HTERT RPE-1 (cell line): ENCODE measurements around the gene ZNF888.
"Not testable (repeated sequence)": the region's sequence is repeated elsewhere in the genome, so short reads cannot be mapped to it uniquely, and the experiment has no call there.

Source experiments
- in situ Hi-C: fragments of 300-500 bp; cut with MboI; formaldehyde crosslinking; loops from 4 replicates; pipeline ENCODE4 v1.14.3; 2020; ENCODE audit warnings: low sequenced_read_pairs

ZNF888 gene

DNA sequence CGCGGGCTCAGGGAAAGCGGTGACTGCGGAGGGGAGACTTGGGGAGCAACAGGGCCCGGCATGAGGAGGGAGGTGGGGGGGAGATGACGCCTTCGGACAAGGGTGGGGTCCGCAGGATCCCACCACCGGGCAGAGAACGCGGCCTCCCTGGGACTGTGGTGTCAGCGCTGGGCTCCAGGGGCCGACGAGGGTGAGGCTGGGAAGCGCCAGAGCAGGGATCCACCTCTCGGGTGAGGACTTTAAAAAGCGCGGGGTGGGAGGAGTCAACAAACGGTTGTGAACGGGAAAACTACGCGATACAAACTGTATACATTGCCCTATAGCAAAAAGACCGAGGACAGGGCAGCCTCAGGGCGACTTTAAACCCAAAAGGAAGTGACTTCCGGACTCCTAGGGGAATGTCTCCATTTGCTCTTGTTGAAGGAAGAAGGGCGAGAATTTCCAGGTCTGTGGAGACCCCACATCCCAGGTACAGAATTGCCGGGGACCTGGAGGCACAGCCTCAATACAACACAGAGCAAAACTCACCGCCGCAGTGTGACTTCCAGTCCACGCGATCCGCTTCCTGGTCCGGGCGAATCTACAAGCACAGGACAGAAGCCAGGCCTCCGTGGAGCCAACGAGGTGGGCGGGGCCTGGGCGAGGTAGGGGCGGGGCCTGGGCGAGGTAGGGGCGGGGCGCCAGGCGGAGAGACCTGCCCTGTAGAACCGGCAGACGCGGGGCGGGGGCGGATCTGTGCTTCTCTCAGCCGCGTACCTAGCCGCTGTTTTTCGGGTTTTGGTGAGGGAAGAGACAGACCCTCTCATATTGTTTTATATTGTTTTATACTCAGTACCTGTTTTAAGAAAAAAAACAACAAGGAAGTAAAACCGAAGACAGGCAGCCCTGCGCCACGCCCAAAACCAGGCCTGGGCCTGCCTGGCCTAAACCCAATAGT is at the start of gene ZNF888:
Gene ZNF888 (minus strand): TSS at position 588 of the 937 bp plus-strand sequence. CDS start 5,555 bp downstream, outside the sequence.
- in situ Hi-C loops, result no loop called here

DNA sequence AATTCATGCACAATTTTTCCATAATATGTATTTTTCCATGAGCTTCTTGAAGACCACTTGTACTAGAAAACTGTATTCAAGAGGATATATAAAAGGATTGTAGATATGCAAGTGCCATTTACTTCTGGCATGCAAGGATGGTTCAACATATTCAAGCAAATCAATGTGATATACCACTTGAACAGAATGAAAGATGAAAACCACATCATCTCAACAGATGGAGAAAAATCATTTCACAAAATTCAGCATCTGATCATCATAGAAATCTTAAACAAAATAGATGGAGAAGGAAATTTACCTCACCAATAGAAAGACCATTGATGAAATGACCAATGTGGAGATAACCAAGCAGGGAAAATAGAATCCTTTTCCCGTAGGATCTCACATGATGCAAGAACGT is 44.5 kb upstream of the ZNF888 start:
- in situ Hi-C loops, result no loop called here

DNA sequence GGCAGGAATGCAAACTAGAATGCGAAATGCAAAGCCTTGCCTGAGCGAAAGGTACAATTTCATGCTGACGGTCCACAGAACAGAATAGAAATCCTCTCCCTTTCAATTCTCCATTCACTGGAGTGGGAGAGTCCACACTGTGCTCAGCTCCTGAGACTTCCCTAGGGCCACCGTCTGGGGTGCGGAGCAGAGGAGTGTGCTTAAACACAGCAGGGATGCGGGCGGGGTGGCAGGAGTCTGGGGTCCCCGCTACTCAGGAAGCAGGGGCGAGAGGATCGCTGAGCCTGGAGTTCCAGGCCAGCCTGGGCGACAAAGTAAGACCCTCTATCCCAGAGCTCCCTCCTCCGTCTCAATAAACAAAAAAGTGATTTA is 40.0 kb upstream of the ZNF888 start:
- in situ Hi-C loops, result no loop called here

DNA sequence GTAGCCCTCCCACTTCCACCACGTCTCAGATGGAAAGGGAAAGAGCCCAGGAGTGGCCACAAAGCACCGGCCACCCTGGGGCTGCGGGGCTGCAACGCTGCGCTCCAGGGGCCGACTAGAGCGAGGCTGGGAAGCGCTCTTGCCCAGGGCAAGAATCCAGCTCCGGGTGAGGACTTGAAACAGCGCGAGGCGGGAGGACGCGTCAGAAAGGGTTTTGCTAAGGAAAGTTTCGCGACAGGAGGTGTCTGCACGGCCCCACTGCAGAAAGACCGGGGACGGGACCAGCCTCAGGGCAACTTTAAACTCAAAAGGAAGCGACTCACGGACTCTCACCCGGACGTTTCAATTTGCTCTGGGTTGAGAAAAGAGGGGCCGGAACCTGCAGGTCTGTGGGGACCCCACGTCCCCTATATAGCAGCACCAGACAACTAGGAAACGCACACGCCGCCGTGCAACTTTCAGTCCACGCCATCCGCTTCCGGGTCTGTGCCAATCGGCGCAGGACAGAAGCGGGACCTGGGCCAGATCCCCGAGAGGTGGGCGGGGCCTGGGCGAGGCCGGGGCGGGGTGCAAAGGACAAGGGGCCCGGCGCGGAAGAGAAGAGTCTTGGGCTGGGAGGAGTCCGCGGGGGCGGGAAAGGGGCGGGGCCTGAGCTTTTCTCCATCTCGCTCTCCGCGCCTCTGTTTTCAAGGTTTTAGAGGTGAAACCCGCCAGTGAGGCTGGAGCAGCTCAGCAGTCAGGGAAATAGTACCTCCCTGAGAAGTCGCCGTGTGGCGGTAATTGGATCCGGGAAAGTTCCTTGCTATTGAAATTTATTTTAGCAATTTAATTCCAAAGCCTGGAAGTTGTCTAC is 39.4 kb upstream of the ZNF888 start, which contains the start of gene ZNF816:
Gene ZNF816 (minus strand): TSS at position 488 of the 853 bp plus-strand sequence. CDS start 6,792 bp downstream, outside the sequence.
- in situ Hi-C loops, result no loop called here

DNA sequence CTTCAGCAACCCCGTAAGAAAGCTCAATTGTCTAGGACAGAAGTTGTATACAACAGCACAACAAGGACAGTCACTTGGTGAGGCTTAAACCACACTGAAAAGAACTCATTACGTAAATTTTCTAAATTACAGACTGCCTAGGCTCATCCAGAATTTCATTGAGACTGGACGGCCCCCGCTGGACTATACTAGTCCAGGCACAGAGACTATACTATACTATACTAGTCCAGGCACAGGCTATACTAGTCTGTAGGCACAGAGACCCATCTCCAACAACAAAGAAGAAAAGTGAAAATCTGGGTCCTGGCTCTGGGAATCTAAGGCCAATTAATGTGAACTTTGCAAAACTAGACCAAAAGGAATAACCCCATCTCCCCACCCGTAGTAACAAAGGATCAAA is 38.8 kb upstream of the ZNF888 start:
- in situ Hi-C loops, result no loop called here

DNA sequence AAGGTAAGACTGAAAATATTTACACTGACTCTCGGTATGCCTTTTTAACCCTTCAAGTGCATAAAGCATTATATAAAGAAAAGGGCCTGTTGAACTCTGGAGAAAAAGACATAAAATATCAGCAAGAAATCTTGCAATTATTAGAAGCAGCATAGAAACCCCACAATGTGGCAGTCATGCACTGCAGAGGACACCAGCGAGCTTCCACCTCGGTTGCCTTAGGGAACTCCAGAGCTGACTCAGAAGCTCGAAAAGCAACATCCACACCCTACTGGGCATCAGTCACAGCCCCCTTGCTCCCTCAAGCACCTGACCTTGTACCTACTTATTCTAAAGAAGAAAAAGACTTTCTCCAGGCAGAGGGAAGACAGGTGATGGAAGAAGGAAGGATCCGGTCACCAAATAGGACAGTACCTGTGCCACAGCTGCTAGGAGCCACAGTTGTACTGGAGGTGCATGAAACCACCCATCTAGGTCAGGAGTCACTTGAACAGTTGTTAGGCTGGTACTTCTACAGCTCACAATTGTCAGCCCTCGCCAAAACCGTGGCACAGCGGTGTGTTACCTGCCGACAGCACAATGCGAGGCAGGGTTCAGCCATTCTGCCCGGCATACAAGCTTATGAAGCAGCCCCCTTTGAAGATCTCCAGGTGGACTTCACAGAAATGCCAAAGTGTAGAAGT is 36.5 kb upstream of the ZNF888 start:
- in situ Hi-C loops, result no loop called here

DNA sequence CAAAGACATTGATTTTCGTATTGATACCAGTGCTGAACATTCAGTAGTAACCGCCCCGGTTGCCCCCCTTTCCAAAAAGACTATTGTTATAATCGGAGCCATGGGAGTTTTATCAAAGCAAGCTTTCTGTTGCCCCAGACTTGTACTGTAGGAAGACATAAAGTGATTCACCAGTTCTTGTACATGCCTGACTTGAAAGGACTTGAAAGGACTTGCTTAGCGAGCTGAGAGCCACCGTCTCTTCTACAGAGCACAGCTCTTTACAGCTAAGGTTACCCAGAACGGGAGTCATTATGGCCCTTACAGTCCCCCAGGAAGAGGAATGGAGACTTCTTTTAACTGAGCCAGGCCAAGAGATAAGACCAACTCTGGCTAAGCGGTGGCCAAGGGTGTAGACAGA is 34.4 kb upstream of the ZNF888 start:
- in situ Hi-C loops, result no loop called here

DNA sequence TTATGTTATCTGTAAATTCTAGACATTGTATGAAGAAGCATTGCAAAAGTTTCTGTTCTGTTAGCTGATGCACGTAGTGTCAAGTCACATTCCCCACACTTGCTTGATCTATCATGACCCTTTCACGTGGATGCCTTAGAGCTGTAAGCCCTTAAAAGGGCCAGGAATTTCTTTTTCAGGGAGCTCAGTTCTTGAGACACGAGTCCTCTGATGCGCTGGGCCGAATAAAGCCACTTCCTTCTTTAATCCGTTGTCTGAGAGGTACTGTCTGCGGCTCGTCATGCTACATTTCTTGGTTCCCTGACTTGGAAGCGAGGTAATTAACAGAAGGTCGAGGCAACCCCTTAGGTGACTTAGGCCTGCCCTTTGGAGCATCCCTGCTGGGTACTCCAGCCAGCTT is 33.7 kb upstream of the ZNF888 start:
- in situ Hi-C loops, result no loop called here

DNA sequence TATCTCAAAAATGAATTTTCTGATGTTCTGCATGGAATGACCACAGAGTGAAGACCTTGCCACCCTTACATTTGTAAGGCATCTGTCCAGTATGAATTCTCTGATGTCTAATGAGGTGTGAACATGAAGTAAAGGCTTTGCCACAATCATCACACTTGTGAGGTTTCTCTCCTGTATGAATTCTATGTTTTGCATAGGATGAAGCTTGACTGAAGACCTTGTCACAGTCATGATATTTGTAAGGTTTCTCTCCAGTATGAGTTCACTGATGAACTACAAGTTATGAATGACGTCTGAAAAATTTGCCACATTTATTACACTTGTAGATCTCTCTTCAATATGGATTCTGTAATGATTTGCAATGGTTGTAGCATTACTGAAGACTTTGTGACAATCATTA is 26.2 kb upstream of the ZNF888 start:
- in situ Hi-C loops, result no loop called here

DNA sequence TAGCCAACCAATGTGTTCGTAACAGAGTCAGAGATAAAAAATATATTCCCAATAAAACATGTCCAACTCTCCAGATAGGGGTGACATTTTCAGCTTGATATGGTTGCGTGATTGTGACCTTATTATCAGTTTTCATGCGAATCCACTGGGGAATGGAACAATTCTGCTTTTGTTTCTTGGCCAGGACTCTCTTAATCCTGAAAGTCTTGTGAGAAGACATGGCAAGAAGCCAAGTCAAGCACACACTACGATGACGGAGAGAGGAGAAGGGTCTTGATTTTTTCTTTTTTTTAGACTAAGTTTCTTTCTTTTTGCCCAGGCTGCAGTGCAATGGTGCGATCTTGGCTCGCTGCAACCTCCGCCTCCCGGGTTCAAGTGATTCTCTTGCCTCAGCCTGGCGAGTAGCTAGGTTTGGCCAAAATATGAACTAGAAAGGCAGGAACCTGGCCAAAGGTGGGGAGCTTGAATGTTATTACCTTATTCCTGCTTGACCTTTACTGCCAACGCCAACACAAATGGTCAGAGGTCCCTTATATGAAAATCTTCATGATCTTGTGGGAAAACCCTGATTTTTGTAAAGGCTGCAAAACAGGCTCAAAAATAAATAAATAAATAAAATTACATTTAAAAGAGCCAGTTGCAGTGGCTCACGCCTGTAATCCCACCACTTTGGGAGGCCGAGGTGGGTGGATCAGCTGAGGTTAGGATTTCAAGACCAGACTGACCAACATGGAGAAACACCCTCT is 25.0 kb upstream of the ZNF888 start:
- in situ Hi-C loops, result no loop called here

DNA sequence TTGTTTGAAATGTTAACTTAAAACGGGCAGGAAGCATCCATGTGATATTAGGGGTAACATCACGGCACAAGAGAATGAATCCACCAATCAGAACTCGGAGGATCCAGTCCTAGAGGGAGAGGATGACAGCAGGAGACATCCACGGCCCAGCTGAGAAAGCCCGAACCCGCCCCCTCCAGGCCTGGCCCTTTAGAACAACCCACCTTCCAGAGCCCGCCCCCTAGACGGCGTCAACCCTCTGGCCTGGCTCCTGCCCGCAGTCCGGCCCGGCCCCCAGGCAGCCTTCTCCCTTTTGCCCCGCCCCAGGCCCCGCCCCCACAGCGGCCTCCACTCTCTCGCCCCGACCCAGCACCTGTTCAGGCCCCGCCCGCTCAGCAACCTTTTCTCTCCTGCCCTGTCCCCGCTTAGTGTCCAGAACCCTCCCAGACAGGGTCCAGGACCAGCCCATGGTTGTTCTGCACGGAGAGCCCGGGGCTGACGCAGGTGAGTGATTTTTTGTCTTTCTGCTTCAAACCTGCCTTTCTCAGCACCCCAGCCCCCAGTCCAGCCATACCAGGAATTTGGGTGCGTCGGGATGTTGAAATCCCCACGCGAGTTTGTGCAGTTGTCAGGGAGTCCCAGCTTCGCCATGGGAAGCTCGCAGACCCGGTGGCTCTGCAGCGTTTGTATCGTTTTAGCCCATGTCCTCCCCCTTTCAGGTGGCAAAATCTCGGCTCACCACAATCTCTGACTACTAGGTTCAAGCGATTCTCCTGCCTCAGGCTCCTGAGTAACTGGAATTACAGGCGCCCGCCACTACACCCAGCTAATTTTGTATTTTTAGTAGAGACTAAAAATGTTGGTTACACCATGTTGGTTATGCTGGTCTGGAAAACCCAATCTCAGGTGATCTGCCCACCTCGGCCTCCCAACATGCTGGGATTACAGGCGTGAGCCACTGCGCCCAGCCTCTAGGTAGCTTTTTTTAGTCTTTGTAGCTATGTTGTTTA is 23.4 kb upstream of the ZNF888 start:
- in situ Hi-C loops, result no loop called here

DNA sequence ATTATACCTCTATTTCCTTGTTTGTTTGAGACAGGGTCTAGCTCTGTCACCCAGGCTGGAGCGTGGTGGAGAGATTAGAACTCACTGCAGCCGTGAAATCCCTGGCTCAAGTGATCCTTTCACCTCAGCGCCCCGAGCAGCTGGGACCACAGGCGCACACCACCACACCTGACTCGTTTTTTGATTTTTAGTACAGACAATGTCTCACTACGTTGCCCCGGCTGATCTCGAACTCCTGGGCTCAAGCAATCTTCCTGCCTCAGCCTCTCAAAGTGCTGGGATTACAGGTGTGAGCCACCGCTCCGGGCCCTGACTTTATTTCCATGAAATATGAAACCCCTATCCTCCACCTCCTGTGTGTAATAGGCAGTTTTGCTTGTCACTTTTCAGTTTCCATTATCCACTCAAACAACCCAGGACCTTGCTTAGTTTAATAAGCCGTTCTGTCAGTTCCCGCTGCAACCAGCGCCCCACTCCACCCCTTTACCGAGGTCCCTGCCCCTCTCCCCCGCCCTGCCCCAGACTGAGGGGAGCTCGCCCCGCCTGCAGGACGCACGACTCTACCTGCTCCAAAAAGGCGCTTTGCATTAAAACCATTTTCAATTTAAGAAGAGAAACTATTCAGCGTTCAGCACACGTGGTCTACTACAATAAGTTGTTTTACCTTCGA is 22.6 kb upstream of the ZNF888 start:
- in situ Hi-C loops, result no loop called here

DNA sequence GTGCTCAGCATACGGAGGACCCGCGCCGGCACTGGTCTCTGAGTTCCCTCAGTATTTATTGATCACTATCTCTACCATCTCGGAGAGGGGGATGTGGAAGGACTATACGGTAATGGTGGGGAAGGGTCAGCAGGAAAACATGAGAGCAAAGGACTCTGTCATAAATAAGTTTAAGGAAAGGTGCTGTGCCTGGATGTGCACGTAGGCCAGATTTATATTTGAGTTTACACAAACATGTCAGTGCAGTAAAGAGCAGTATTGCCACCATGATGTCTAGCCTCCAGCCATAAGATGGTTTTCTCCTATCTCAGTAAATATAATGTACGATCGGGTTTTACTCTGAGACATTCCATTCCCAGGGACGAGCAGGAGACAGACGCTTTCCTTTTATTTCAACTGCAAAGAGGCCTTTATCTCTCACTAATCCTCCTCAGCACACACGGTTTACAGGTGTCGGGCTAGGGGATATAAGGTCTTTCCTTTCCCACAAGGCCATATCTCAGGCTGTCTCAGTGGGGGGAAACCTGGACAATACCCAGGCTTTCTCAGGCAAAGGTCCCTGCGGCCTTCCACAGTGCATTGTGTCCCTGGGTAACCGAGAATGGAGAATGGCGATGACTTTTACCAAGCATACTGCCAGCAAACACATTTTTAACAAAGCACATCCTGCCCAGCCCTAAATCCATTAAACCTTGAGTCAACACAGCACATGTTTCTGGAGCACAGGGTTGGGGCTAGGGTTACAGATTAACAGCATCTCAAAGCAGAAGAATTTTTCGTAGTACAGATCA is 21.7 kb upstream of the ZNF888 start:
- in situ Hi-C loops, result not testable (repeated sequence)

DNA sequence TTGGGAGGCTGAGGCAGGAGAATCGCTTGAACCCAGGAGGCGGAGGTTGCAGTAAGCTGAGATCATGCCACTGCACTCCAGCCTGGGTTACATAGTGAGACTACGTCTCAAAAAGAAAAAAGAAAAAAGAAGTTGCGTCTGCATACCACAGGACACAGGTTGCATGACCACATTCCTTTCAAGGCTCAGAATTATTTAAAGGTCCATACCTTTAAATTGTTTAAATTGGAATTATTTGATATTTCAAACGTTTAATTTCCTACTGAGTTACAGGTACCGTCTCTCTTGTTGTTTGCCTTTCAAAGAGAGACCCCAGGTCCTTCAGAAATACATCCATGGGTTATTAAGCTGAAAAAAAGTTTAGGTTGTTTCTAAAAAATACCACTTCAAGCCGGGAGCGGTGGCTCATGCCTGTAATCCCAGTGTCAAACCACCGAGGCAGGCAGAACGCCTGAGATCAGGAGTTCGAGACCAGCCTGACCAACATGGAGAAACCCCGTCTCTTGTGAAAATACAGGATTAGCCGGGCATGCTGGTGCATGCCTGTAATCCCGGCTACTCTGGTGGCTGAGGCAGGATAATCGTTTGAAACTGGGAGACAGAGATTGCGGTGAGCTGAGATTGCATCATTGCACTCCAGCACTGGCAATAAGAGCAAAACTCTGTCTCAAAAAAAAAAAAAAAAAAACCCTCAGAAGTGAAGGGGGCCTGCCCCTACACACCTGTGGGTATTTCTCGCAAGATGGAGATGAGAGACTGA is 20.8 kb upstream of the ZNF888 start:
- in situ Hi-C loops, result no loop called here

DNA sequence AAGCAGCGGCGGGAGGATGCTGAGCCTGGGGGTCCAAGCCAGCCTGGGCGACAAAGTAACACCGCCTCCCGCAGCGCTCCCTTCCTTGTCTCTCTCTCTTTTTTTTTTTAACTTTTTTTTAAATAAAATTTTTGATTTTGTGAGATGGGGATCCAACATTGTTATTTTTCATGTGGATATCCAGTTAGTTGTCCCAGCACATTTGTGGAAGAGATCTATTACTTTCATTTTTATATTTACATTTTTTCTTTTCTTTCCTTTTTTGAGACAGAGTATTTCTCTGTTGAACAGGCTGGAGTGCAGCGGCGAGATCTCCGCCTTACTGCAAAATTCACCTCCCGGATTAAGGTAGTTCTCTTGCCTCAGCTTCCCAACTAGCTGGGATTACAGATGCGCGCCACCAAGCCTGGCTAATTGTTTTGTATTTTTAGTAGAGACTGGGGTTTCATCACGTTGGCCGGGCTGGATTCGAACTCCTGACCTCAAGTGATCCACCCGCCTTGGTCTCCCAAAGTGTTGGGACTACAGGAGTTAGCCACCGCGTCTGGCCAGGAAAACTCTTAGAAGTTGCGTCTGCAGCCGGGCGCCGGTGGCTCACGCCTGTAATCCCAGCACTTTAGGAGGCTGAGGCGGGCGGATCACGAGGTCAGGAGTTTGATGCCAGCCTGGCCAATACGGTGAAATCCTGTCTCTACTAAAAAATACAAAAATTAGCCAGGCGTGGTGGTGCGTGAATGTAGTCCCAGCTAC is 20.1 kb upstream of the ZNF888 start:
- in situ Hi-C loops, result no loop called here

DNA sequence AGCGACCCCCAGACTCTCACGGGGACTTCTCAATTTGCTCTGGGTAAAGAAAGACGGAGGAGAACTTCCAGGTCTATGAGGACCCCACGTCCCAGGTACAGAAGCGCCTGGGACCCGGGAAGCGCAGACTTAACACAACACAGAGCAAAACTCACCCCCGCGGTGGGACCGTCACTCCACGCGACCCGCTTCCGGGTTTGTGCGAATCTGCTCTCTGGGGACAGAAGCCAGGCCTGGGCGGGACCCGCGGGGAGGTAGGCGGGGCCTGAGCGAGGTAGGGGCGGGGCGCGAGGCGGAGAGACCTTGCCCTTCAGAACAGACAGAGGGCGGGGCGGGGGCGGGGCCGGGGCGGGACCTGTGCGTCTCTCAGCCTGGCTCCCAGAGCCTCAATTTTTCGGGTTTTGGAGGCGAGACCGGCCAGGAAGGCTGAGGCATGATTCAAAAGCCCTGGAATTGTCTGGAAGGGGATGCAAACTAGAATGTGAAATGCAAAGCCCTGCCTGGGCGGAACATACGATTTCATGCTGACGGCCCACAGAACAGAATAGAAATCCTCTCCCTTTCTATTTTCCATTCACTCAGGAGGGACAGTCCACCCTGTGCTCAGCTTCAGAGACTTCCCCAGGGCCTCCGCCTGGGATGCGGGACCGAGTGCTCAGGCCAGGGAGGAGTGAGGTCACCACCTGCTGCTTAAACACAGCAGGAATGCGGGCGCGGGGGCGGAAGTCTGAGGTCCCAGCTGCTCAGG is 19.3 kb upstream of the ZNF888 start:
- in situ Hi-C loops, result no loop called here
